ENCODE results near the gene HTR6. TPM values are rescaled to one million over a fixed set of nuclear protein-coding genes. Genes with fewer than 3 reads are reported as not detected.

The HTR6 gene
- total and polyA plus RNA-seq, 4 donors = 0.18 TPM; not detected in 3

- H3K4me1 ChIP-seq (ENCODE audit: control insufficient read depth in 1 of 2, insufficient read depth in 2 of 2, low read length in 2 of 2) = no peaks in the 10 kb centered on the region
- DNase-seq = no peak
- no peaks in the 10 kb centered on the region for H3K9me3 ChIP-seq (ENCODE audit: control insufficient read depth, low read length)
- intact Hi-C loops (cut with DNase I) = no loop called here
- H3K4me3 ChIP-seq (ENCODE audit: low read length in 2 of 2) = no peak overlapping the region
- no peak overlapping the region for H3K27ac ChIP-seq (ENCODE audit: low read depth in 1 of 2, low read length in 2 of 2)
- ATAC-seq (ENCODE audit: low FRiP score) = no peak
- no peaks in the 10 kb centered on the region for H3K27me3 ChIP-seq (ENCODE audit: control insufficient read depth in 1 of 2, insufficient read depth in 2 of 2, low read length in 1 of 2)
- H3K36me3 ChIP-seq (ENCODE audit: control insufficient read depth in 1 of 2, insufficient read depth in 2 of 2, low read length in 1 of 2) = no peaks in the 10 kb centered on the region
- 93% methylated on average over 4 of the region's 4 CpGs for WGBS, 2 donors
These were observed 41.5 kb downstream of the HTR6 start for GRCh38 chr1:19706136-19706535.

- H3K27ac ChIP-seq (ENCODE audit: low read depth in 1 of 2, low read length in 2 of 2) = no peak overlapping the region
- H3K27me3 ChIP-seq (ENCODE audit: control insufficient read depth in 1 of 2, insufficient read depth in 2 of 2, low read length in 1 of 2) = no peaks in the 10 kb centered on the region
- peaks cover 0 to 2% of the 10 kb centered on the region in 2 donors for H3K36me3 ChIP-seq (ENCODE audit: control insufficient read depth in 1 of 2, insufficient read depth in 2 of 2, low read length in 1 of 2)
- no peak for DNase-seq
- no peak overlapping the region for H3K4me3 ChIP-seq (ENCODE audit: low read length in 2 of 2)
- intact Hi-C loops (cut with DNase I) = no loop called here
- H3K4me1 ChIP-seq (ENCODE audit: control insufficient read depth in 1 of 2, insufficient read depth in 2 of 2, low read length in 2 of 2) = no peaks in the 10 kb centered on the region
- no peaks in the 10 kb centered on the region for H3K9me3 ChIP-seq (ENCODE audit: control insufficient read depth, low read length)
- no peak for ATAC-seq (ENCODE audit: low FRiP score)
- 83 to 89% methylated on average over 8 of the region's 8 CpGs for WGBS, 2 donors
These were observed 44.0 kb downstream of the HTR6 start for GRCh38 chr1:19708567-19709110.

DNA sequence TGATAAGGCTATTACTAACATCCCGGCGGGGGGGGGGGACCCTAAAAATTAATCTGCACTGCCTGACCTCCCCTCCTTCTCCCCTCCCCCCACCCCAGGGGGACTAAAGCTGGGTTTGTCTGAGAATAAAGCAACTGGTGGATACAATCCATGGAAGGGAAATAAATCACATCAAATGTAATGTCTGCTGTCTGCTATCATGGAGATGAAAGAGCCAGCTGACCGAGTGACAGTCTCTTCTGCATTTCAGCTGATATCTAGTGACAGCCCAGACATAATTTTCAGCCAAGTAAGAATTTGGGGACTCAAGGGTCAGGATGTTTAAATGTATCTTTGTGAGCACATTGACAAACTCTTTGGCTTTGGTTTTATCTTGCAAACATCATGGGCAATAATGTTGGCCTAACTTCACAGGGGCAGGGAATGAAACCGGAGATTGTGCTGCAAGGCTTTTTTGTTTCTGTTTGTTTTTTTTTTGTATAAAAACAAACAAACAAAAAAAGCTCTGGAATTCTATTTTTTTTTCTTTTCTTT lies 44.7 kb downstream of the HTR6 start:
- DNase-seq (no peak), ATAC-seq (ENCODE audit: low FRiP score) (no peak)
- no peak overlapping the region for H3K27ac ChIP-seq (ENCODE audit: low read depth in 1 of 2, low read length in 2 of 2)
- WGBS, 2 donors = 81 to 84% methylated on average over 4 of the region's 4 CpGs
- no peaks in the 10 kb centered on the region for H3K27me3 ChIP-seq (ENCODE audit: control insufficient read depth in 1 of 2, insufficient read depth in 2 of 2, low read length in 1 of 2)
- no peaks in the 10 kb centered on the region for H3K9me3 ChIP-seq (ENCODE audit: control insufficient read depth, low read length)
- peaks cover 0 to 2% of the 10 kb centered on the region in 2 donors for H3K36me3 ChIP-seq (ENCODE audit: control insufficient read depth in 1 of 2, insufficient read depth in 2 of 2, low read length in 1 of 2)
- intact Hi-C loops (cut with DNase I) = no loop called here
- H3K4me1 ChIP-seq (ENCODE audit: control insufficient read depth in 1 of 2, insufficient read depth in 2 of 2, low read length in 2 of 2) = no peaks in the 10 kb centered on the region
- H3K4me3 ChIP-seq (ENCODE audit: low read length in 2 of 2) = no peak overlapping the region

DNA sequence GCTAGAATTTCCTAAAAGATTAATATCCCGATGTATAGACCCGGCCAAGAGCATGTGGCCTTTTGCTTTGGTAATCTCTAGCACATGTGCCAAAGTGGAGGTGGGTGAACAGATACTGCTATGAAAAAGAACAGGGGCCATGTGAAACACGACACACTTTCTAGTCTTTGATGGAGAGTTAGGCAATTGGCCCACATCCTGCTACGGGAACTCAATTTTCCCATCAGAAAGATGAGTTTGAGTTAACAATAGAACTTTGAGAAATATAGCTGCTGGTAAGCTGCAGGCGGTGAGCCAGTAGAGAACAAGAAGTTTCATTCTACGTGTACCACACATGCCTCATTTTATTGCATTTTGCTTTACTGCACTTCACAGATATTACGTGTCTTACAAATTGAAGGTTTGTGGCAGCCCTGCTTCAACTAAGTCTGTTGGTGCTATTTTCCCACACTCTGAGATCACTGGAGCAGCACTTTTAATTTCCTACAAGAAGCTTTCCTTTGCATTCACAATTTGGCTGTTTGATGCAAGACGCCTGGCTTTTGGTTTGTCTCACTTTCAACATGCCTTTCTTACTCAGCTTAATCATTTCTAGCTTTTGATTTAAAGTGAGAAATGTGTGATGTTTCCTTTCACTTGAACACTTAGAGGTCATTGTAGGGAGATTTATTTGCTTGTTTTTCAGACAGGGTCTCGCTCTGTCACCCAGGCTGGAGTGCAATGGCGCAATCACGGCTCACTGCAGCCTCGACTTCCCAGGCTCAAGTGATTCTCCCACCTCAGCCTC lies 46.3 kb downstream of the HTR6 start:
- H3K9me3 ChIP-seq (ENCODE audit: control insufficient read depth, low read length) = no peaks in the 10 kb centered on the region
- H3K36me3 ChIP-seq (ENCODE audit: control insufficient read depth in 1 of 2, insufficient read depth in 2 of 2, low read length in 1 of 2) = peaks cover 0 to 2% of the 10 kb centered on the region in 2 donors
- WGBS, 2 donors = 90 to 91% methylated on average over 12 of the region's 12 CpGs
- no peaks in the 10 kb centered on the region for H3K4me1 ChIP-seq (ENCODE audit: control insufficient read depth in 1 of 2, insufficient read depth in 2 of 2, low read length in 2 of 2)
- ATAC-seq (ENCODE audit: low FRiP score) (no peak), DNase-seq (no peak)
- H3K4me3 ChIP-seq (ENCODE audit: low read length in 2 of 2) = no peak overlapping the region
- H3K27me3 ChIP-seq (ENCODE audit: control insufficient read depth in 1 of 2, insufficient read depth in 2 of 2, low read length in 1 of 2) = no peaks in the 10 kb centered on the region
- H3K27ac ChIP-seq (ENCODE audit: low read depth in 1 of 2, low read length in 2 of 2) = no peak overlapping the region
- intact Hi-C loops (cut with DNase I) = loop anchor here in 1 of 2 donors (10.0 kb wide), 1 partner anchor 164 kb away; no protein-coding TSS in a partner anchor

- Histone ChIP-seq H3K27me3 (ENCODE audit: control insufficient read depth in 1 of 2, insufficient read depth in 2 of 2, low read length in 1 of 2) (no peaks in the 10 kb centered on the region), H3K4me1 (ENCODE audit: control insufficient read depth in 1 of 2, insufficient read depth in 2 of 2, low read length in 2 of 2) (no peaks in the 10 kb centered on the region), H3K36me3 (ENCODE audit: control insufficient read depth in 1 of 2, insufficient read depth in 2 of 2, low read length in 1 of 2) (peaks cover 0 to 2% of the 10 kb centered on the region in 2 donors), H3K4me3 (ENCODE audit: low read length in 2 of 2) (no peak overlapping the region), H3K27ac (ENCODE audit: low read depth in 1 of 2, low read length in 2 of 2) (no peak overlapping the region), H3K9me3 (ENCODE audit: control insufficient read depth, low read length) (no peaks in the 10 kb centered on the region)
- ATAC-seq (ENCODE audit: low FRiP score) (no peak), DNase-seq (no peak)
- WGBS, 2 donors = 59 to 75% methylated on average over 4 of the region's 4 CpGs
- intact Hi-C loops (cut with DNase I) = loop anchor here in 1 of 2 donors (10.0 kb wide), 1 partner anchor 162 kb away; no protein-coding TSS in a partner anchor
These were observed 48.3 kb downstream of the HTR6 start for GRCh38 chr1:19712928-19713327.

DNA sequence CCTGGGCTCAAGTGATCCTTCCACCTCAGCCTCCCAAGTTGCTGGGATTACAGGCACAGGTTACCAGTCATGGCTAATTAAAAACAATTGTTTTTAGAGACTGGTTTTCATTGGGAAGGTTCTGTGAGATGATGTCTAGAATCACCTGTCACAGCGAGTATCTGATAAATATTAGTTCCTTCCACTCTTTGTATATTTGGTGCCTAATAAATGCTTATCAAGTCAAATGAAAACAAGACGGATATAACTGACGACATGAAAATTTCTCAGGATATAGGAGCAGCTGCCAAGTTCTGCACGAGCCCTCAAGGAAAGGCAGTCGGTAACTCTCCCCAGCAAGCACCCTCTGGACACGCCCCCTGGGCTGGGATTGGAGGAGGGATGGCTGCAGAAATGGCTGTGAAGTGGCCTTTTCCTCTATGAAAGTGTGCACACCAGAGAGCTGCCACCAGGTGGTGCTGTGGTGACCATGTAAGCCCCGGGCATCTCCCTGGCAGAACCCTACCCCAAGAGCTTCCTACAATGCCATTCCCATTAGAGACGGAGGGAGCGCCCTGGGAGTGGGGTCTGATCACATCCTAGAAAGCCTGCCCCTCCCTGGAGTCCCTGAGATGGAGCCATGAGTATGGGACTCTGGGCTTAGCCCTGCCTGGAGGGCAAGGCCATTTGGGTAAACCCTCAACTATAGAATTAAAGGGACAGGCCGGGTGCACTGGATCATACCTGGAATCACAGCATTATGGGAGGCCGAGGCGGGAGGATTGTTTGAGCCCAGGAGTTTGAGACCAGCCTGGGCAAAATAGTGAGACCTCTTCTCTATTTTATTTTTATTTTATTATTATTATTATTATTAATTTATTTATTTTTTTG lies 50.9 kb downstream of the HTR6 start:
- Histone ChIP-seq H3K27me3 (ENCODE audit: control insufficient read depth in 1 of 2, insufficient read depth in 2 of 2, low read length in 1 of 2) (no peaks in the 10 kb centered on the region), H3K36me3 (ENCODE audit: control insufficient read depth in 1 of 2, insufficient read depth in 2 of 2, low read length in 1 of 2) (peaks cover 0 to 2% of the 10 kb centered on the region in 2 donors), H3K27ac (ENCODE audit: low read depth in 1 of 2, low read length in 2 of 2) (no peak overlapping the region), H3K4me1 (ENCODE audit: control insufficient read depth in 1 of 2, insufficient read depth in 2 of 2, low read length in 2 of 2) (no peaks in the 10 kb centered on the region), H3K4me3 (ENCODE audit: low read length in 2 of 2) (no peak overlapping the region), H3K9me3 (ENCODE audit: control insufficient read depth, low read length) (no peaks in the 10 kb centered on the region)
- ATAC-seq (ENCODE audit: low FRiP score) (peak; percentile 95), DNase-seq (peak; percentile 95 to 98)
- intact Hi-C loops (cut with DNase I) = loop anchor here (1.0 to 10.0 kb wide), 5 partner anchors 18 to 167 kb away; partner anchors contain the start of gene OTUD3 (in 1 of the 2)
- WGBS, 2 donors = 31 to 33% methylated on average over 12 of the region's 12 CpGs

DNA sequence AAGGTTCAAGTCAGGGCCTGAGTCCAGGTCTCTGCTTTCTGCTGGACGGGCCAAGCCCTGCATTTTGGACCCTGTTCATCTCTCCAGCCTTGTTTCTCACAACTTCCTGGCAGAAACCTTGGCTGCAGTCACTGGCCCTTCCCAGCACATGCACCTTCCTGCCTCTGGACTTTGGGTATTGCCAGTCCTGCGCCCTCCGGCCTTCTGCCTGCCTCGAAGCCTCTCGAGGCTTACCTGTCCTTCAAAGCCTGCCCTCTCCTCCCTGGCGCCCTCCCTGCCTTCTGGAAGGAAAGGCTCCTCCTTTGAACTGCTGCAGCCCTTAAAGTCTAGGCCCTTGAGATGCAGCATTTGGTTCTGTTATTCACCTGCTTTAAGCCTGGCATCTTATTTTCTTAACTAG lies 52.8 kb downstream of the HTR6 start:
- H3K27ac ChIP-seq (ENCODE audit: low read depth in 1 of 2, low read length in 2 of 2) = no peak overlapping the region
- DNase-seq = no peak
- no peak overlapping the region for H3K4me3 ChIP-seq (ENCODE audit: low read length in 2 of 2)
- intact Hi-C loops (cut with DNase I) = loop anchor here (2.0 to 10.0 kb wide), 3 partner anchors 93 to 157 kb away; no protein-coding TSS in a partner anchor
- 32 to 36% methylated on average over 6 of the region's 6 CpGs for WGBS, 2 donors
- no peaks in the 10 kb centered on the region for H3K4me1 ChIP-seq (ENCODE audit: control insufficient read depth in 1 of 2, insufficient read depth in 2 of 2, low read length in 2 of 2)
- H3K27me3 ChIP-seq (ENCODE audit: control insufficient read depth in 1 of 2, insufficient read depth in 2 of 2, low read length in 1 of 2) = no peaks in the 10 kb centered on the region
- H3K9me3 ChIP-seq (ENCODE audit: control insufficient read depth, low read length) = no peaks in the 10 kb centered on the region
- ATAC-seq (ENCODE audit: low FRiP score) = no peak
- peaks cover 0 to 2% of the 10 kb centered on the region in 2 donors for H3K36me3 ChIP-seq (ENCODE audit: control insufficient read depth in 1 of 2, insufficient read depth in 2 of 2, low read length in 1 of 2)

- Histone ChIP-seq H3K9me3 (ENCODE audit: control insufficient read depth, low read length) (no peaks in the 10 kb centered on the region), H3K27me3 (ENCODE audit: control insufficient read depth in 1 of 2, insufficient read depth in 2 of 2, low read length in 1 of 2) (no peaks in the 10 kb centered on the region), H3K4me3 (ENCODE audit: low read length in 2 of 2) (no peak overlapping the region), H3K4me1 (ENCODE audit: control insufficient read depth in 1 of 2, insufficient read depth in 2 of 2, low read length in 2 of 2) (no peaks in the 10 kb centered on the region), H3K36me3 (ENCODE audit: control insufficient read depth in 1 of 2, insufficient read depth in 2 of 2, low read length in 1 of 2) (no peaks in the 10 kb centered on the region), H3K27ac (ENCODE audit: low read depth in 1 of 2, low read length in 2 of 2) (no peak overlapping the region)
- intact Hi-C loops (cut with DNase I) = no loop called here
- 99% methylated on average over 4 of the region's 4 CpGs for WGBS, 2 donors
- no peak for ATAC-seq (ENCODE audit: low FRiP score)
- no peak for DNase-seq
These were observed 55.5 kb downstream of the HTR6 start for GRCh38 chr1:19720174-19720573.

Data from aorta (tissue), 5 donors.